PC-9 (cell line): ENCODE data around the gene SDR39U1.

Source experiments
- EZH2 ChIP-seq: fragments of 200-600 bp; sonication (generic); IDR thresholded peaks from 2 replicates; pipeline ENCODE4 v1.8.0; 2017; ENCODE audit warnings: antibody characterized with exemption, low read depth
- TF ChIP-seq, protein P1 (sequence below): fragments of 200-600 bp; sonication (generic); conservative IDR thresholded peaks from 2 replicates; pipeline ENCODE4 v1.6.1; 2017; ENCODE audit warnings: mixed run types, antibody characterized with exemption, mild to moderate bottlenecking, moderate library complexity

DNA sequence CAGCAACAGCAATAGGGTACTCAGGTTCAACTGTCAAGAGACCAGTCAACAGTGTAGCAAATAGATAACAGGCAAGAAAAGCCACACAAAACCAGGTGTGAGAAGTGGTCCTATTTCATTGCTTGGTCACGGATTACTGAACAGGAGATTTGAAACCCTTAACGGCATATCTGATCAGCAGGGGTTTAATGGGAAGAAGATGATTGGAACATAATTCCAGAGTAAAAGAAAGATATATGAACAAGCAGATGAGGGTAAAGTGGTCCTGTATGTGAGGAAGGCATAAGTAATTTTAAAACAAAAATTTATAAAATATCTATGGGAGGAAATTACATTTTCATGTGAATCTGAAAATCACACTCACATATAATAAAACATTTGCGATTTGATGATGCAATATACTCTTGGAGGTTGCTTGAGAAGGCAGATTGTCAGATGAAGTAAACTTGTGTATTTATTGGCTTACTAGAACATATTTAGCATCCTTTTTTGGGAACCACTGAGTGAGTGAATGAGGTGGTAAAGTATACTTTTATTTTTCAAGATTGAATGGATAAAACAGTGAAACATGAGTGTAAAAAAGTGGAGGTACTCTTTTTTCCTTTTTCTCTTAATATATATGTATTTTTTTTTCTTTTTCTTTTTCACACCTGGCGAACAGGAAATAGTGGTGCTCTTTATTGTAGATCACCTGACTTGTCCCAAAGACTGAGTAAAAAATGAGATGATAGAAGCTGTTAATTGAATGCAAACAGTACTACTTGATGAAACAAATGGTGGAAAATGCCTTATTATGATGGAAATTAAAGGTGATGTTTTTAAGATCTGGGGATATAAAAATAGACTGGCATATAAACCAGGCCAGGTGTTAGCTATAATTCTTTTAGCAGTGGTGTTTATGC lies 21.6 kb upstream of the SDR39U1 start:
- TF ChIP-seq, protein P1, sequence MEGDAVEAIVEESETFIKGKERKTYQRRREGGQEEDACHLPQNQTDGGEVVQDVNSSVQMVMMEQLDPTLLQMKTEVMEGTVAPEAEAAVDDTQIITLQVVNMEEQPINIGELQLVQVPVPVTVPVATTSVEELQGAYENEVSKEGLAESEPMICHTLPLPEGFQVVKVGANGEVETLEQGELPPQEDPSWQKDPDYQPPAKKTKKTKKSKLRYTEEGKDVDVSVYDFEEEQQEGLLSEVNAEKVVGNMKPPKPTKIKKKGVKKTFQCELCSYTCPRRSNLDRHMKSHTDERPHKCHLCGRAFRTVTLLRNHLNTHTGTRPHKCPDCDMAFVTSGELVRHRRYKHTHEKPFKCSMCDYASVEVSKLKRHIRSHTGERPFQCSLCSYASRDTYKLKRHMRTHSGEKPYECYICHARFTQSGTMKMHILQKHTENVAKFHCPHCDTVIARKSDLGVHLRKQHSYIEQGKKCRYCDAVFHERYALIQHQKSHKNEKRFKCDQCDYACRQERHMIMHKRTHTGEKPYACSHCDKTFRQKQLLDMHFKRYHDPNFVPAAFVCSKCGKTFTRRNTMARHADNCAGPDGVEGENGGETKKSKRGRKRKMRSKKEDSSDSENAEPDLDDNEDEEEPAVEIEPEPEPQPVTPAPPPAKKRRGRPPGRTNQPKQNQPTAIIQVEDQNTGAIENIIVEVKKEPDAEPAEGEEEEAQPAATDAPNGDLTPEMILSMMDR: no peak
- no peak for TF ChIP-seq EZH2
